H9 (cell line): Measurements from ENCODE around the gene CHST15. TPM values are rescaled to one million over a fixed set of nuclear protein-coding genes. Genes with fewer than 3 reads are reported as not detected.

Source experiments
- DNase-seq: peaks from one replicate; pipeline ENCODE4 v3.0.0-alpha.2; 2017
- H2AFZ ChIP-seq: one replicate; pipeline ENCODE4 v1.6.1; 2013; ENCODE audit warnings: mild to moderate bottlenecking, low read length, control low read depth, moderate library complexity
- H2AK5ac ChIP-seq: 2 replicates; pipeline ENCODE4 v1.6.1; 2013; ENCODE audit warnings: low read length, control low read depth, mixed read lengths; ENCODE audit not compliant: insufficient read length
- H2BK120ac ChIP-seq: one replicate; pipeline ENCODE4 v1.6.1; 2013; ENCODE audit warnings: low read depth, mild to moderate bottlenecking, low read length, control low read depth, inconsistent platforms; ENCODE audit not compliant: poor library complexity, severe bottlenecking
- H2BK12ac ChIP-seq: 2 replicates; pipeline ENCODE4 v1.6.1; 2013; ENCODE audit warnings: low read length, control low read depth, mixed read lengths, low read depth; ENCODE audit not compliant: insufficient read length
- H2BK15ac ChIP-seq: 2 replicates; pipeline ENCODE4 v1.6.1; 2013; ENCODE audit warnings: low read depth, low read length, control low read depth
- H2BK20ac ChIP-seq: one replicate; pipeline ENCODE4 v1.6.1; 2013; ENCODE audit warnings: low read depth, mild to moderate bottlenecking, low read length, control low read depth, inconsistent platforms; ENCODE audit not compliant: poor library complexity, severe bottlenecking
- H2BK5ac ChIP-seq: 2 replicates; pipeline ENCODE4 v1.6.1; 2013; ENCODE audit warnings: low read length, control low read depth, mixed read lengths; ENCODE audit not compliant: insufficient read length
- H3K14ac ChIP-seq: 2 replicates; pipeline ENCODE4 v1.6.1; 2013; ENCODE audit warnings: low read length, control low read depth; ENCODE audit not compliant: insufficient read depth
- H3K18ac ChIP-seq: 2 replicates; pipeline ENCODE4 v1.6.1; 2013; ENCODE audit warnings: low read depth, mild to moderate bottlenecking, mixed read lengths, low read length, control low read depth; ENCODE audit not compliant: insufficient read length
- H3K23ac ChIP-seq: 2 replicates; pipeline ENCODE4 v1.6.1; 2013; ENCODE audit warnings: low read length, control low read depth, mixed read lengths, low read depth; ENCODE audit not compliant: insufficient read length
- H3K23me2 ChIP-seq: 2 replicates; pipeline ENCODE4 v1.6.1; 2013; ENCODE audit warnings: low read depth, mild to moderate bottlenecking, mixed read lengths, low read length, control low read depth; ENCODE audit not compliant: insufficient read length, poor library complexity, severe bottlenecking
- H3K27ac ChIP-seq: 2 replicates; pipeline ENCODE4 v1.5.1; 2013; ENCODE audit warnings: low read length, control low read depth, mixed read lengths, low read depth; ENCODE audit not compliant: insufficient read length
- H3K27me3 ChIP-seq: 2 replicates; pipeline ENCODE4 v1.6.1; 2013; ENCODE audit warnings: low read length, control low read depth, inconsistent platforms; ENCODE audit not compliant: insufficient read depth
- H3K4ac ChIP-seq: 2 replicates; pipeline ENCODE4 v1.6.1; 2013; ENCODE audit warnings: low read depth, mild to moderate bottlenecking, control low read depth, inconsistent platforms, low read length, moderate library complexity
- H3K4me1 ChIP-seq: 2 replicates; pipeline ENCODE4 v1.6.1; 2013; ENCODE audit warnings: low read length, control low read depth, inconsistent platforms; ENCODE audit not compliant: insufficient read depth
- H3K4me2 ChIP-seq: 2 replicates; pipeline ENCODE4 v1.6.1; 2013; ENCODE audit warnings: low read length, control low read depth, mixed read lengths; ENCODE audit not compliant: insufficient read length, insufficient read depth
- H3K56ac ChIP-seq: 2 replicates; pipeline ENCODE4 v1.6.1; 2013; ENCODE audit warnings: low read depth, mild to moderate bottlenecking, mixed read lengths, low read length, control low read depth; ENCODE audit not compliant: insufficient read length
- H3K79me1 ChIP-seq: 2 replicates; pipeline ENCODE4 v1.6.1; 2013; ENCODE audit warnings: low read depth, mild to moderate bottlenecking, moderate library complexity, low read length, control low read depth, inconsistent platforms; ENCODE audit not compliant: insufficient read depth, poor library complexity, severe bottlenecking
- H3K79me2 ChIP-seq: 2 replicates; pipeline ENCODE4 v1.6.1; 2013; ENCODE audit warnings: low read length, control low read depth, inconsistent platforms; ENCODE audit not compliant: insufficient read depth
- H3K9ac ChIP-seq: 2 replicates; pipeline ENCODE4 v1.6.1; 2013; ENCODE audit warnings: low read length, control low read depth, mixed read lengths; ENCODE audit not compliant: insufficient read length; ENCODE audit errors: extremely low read depth
- H3K9me3 ChIP-seq: one replicate; pipeline ENCODE4 v1.6.1; 2013; ENCODE audit warnings: low read depth, low read length, inconsistent platforms; ENCODE audit not compliant: control insufficient read depth
- H3T11ph ChIP-seq: one replicate; pipeline ENCODE4 v1.6.1; 2013; ENCODE audit warnings: mild to moderate bottlenecking, low read length, control low read depth, inconsistent platforms
- H4K20me1 ChIP-seq: one replicate; pipeline ENCODE4 v1.6.1; 2013; ENCODE audit not compliant: control insufficient read depth, insufficient read length, insufficient read depth
- H4K5ac ChIP-seq: 2 replicates; pipeline ENCODE4 v1.6.1; 2013; ENCODE audit warnings: low read depth, mild to moderate bottlenecking, mixed read lengths, low read length, control low read depth; ENCODE audit not compliant: insufficient read length
- H4K8ac ChIP-seq: replicated peaks from 2 replicates; pipeline ENCODE4 v1.6.1; 2013; ENCODE audit warnings: low read length, control low read depth, mixed read lengths, low read depth; ENCODE audit not compliant: insufficient read length
- H4K91ac ChIP-seq: 2 replicates; pipeline ENCODE4 v1.6.1; 2013; ENCODE audit warnings: low read depth, mild to moderate bottlenecking, moderate library complexity, mixed read lengths, low read length, control low read depth; ENCODE audit not compliant: insufficient read length
- H3K27ac Mint-ChIP-seq, 3 experiments: 2 replicates in 2 of 3; 3 replicates in 1 of 3; pipeline ENCODE4 v1.8.0; 2020 to 2021; ENCODE audit warnings: mixed read lengths in 3 of 3, mild to moderate bottlenecking in 1 of 3, moderate library complexity in 1 of 3
- H3K27me3 Mint-ChIP-seq: 2 replicates; pipeline ENCODE4 v1.8.0; 2021; ENCODE audit warnings: low read depth, mild to moderate bottlenecking, moderate library complexity, mixed read lengths
- H3K36me3 Mint-ChIP-seq, 3 experiments: 2 replicates in 2 of 3; 3 replicates in 1 of 3; pipeline ENCODE4 v1.8.0; 2020 to 2021; ENCODE audit warnings: low read depth in 3 of 3, mixed read lengths in 3 of 3; ENCODE audit not compliant: insufficient read depth in 1 of 3
- H3K4me1 Mint-ChIP-seq, 2 experiments: 2 replicates each; pipeline ENCODE4 v1.8.0; 2020; ENCODE audit warnings: mixed read lengths in 2 of 2
- H3K4me3 Mint-ChIP-seq, 2 experiments: 2 replicates in 1 of 2; 3 replicates in 1 of 2; pipeline ENCODE4 v1.8.0; 2020 to 2021; ENCODE audit warnings: mild to moderate bottlenecking in 2 of 2, mixed read lengths in 2 of 2, moderate library complexity in 1 of 2
- H3K9me3 Mint-ChIP-seq, 2 experiments: 2 replicates in 1 of 2; 3 replicates in 1 of 2; pipeline ENCODE4 v1.8.0; 2020; ENCODE audit warnings: mild to moderate bottlenecking in 2 of 2, mixed read lengths in 2 of 2, moderate library complexity in 1 of 2
- CTCF ChIP-seq: fragments of 200-600 bp; sonication (generic); conservative IDR thresholded peaks from 3 replicates; pipeline ENCODE4 v1.8.0; 2021; ENCODE audit warnings: antibody characterized with exemption, mild to moderate bottlenecking
- WGBS: extraction: QIAGEN DNeasy Blood & Tissue Kit; methylation state at CpG from one replicate; pipeline ENCODE4 v1.1.7; 2013; ENCODE audit warnings: missing lambda C conversion rate, low lambda C conversion rate, mixed read lengths; ENCODE audit not compliant: insufficient read length; ENCODE audit errors: extremely low coverage; 5-methylcytosine and 5-hydroxymethylcytosine counted together
- total RNA-seq: library from RNA; stranded (reverse); gene quantifications from 2 replicates; pipeline ENCODE4 v1.2.1, GENCODE V29; 2021

The CHST15 gene
- total RNA-seq, 1 experiment from 2014 or later, result 8.7 TPM

GRCh38 chr10:124030061-124030460 lies 63.3 kb downstream of the CHST15 start:
- H3K36me3 Mint-ChIP-seq, result no peaks in the 10 kb centered on the region
- Histone ChIP-seq H3K9ac (no peak overlapping the region), H2AFZ (no peak overlapping the region), H4K20me1 (no peaks in the 10 kb centered on the region), H4K8ac (no peak overlapping the region), H3K79me1 (no peaks in the 10 kb centered on the region), H2BK12ac (no peak overlapping the region), H2BK5ac (no peak overlapping the region), H3K27ac (no peak overlapping the region), H3K27me3 (no peaks in the 10 kb centered on the region), H2BK20ac (no peak overlapping the region), H2BK15ac (no peak overlapping the region), H3K56ac (no peak overlapping the region), H3K4me2 (no peak overlapping the region), H3K18ac (no peak overlapping the region), H4K5ac (no peak overlapping the region), H2AK5ac (no peak overlapping the region), H3K79me2 (no peaks in the 10 kb centered on the region), H3K9me3 (no peaks in the 10 kb centered on the region), H3T11ph (no peak overlapping the region), H3K4me1 (peaks cover 13% of the 10 kb centered on the region), H3K23ac (no peak overlapping the region), H3K4ac (no peak overlapping the region), H3K14ac (no peak overlapping the region), H2BK120ac (no peak overlapping the region), H4K91ac (no peak overlapping the region), H3K23me2 (no peaks in the 10 kb centered on the region)
- no peak overlapping the region for H3K4me3 Mint-ChIP-seq
- no peak for TF ChIP-seq CTCF
- WGBS, result no CpG with 5 or more reads among the region's 8 CpGs
- H3K9me3 Mint-ChIP-seq, result no peaks in the 10 kb centered on the region
- peaks cover 49 to 54% of the 10 kb centered on the region in 2 experiments for H3K4me1 Mint-ChIP-seq
- H3K27me3 Mint-ChIP-seq, result no peaks in the 10 kb centered on the region
- H3K27ac Mint-ChIP-seq, result no peak overlapping the region
- no peak for DNase-seq
